IMR-90 (cell line): Measurements from ENCODE around the gene CRAMP1. TPM values are rescaled to one million over a fixed set of nuclear protein-coding genes. Genes with fewer than 3 reads are reported as not detected.

ENCODE experiments used
- ATAC-seq: fragments of 200-7000 bp; cut with Tn5 transposase; 2 replicates; pipeline ENCODE4 v1.9.1; 2020; ENCODE audit warnings: low read depth, mild to moderate bottlenecking, moderate library complexity
- BruUV-seq: library from RNA; stranded (reverse); fragments of 400-500 nt; replicated peaks from 2 replicates; lab custom pipeline; 2021; lab: Mats Ljungman, UMichigan
- CTCF ChIA-PET: fragments of 300-600 bp; formaldehyde crosslinking; extraction: SDS; loops from one replicate; lab custom pipeline; 2021; ENCODE audit warnings: antibody characterized with exemption; lab: Yijun Ruan, JAX
- POLR2A ChIA-PET: fragments of 300-600 bp; sonication (Branson Sonifier 250); formaldehyde crosslinking; loops from one replicate; lab custom pipeline; 2022; ENCODE audit warnings: antibody characterized with exemption; ENCODE audit not compliant: unreplicated experiment; lab: Charles Lee
- DNase-seq: peaks from one replicate; pipeline ENCODE4 v3.0.0; 2013
- H2AFZ ChIP-seq: replicated peaks from 2 replicates; pipeline ENCODE3; 2013; ENCODE audit warnings: low read length, mild to moderate bottlenecking; ENCODE audit not compliant: poor library complexity
- H2AK5ac ChIP-seq: 2 replicates; pipeline ENCODE4 v1.6.1; 2013; ENCODE audit warnings: low read depth, low read length, inconsistent platforms
- H2AK9ac ChIP-seq: replicated peaks from 2 replicates; pipeline ENCODE3; 2013; ENCODE audit warnings: mild to moderate bottlenecking, low read depth, low read length, moderate library complexity; ENCODE audit not compliant: poor library complexity
- H2BK120ac ChIP-seq: 2 replicates; pipeline ENCODE4 v1.6.1; 2013; ENCODE audit warnings: low read depth, low read length, inconsistent platforms
- H2BK15ac ChIP-seq: 3 replicates; pipeline ENCODE4 v1.6.1; 2013; ENCODE audit warnings: low read depth, low read length, inconsistent platforms
- H2BK20ac ChIP-seq: 2 replicates; pipeline ENCODE4 v1.6.1; 2013; ENCODE audit warnings: low read depth, mild to moderate bottlenecking, inconsistent platforms, low read length, moderate library complexity
- H2BK5ac ChIP-seq: 2 replicates; pipeline ENCODE4 v1.6.1; 2013; ENCODE audit warnings: mild to moderate bottlenecking, low read depth, low read length, inconsistent platforms; ENCODE audit not compliant: poor library complexity, severe bottlenecking
- H3K14ac ChIP-seq: replicated peaks from 2 replicates; pipeline ENCODE4 v1.6.1; 2013; ENCODE audit warnings: low read depth, low read length, inconsistent platforms
- H3K18ac ChIP-seq: 2 replicates; pipeline ENCODE4 v1.6.1; 2013; ENCODE audit warnings: low read depth, low read length, control low read depth
- H3K23ac ChIP-seq: 2 replicates; pipeline ENCODE4 v1.6.1; 2013; ENCODE audit warnings: low read depth, low read length, inconsistent platforms
- H3K27ac ChIP-seq: 2 replicates; pipeline ENCODE4 v1.5.1; 2013; ENCODE audit warnings: mild to moderate bottlenecking, control low read depth, low read length; ENCODE audit not compliant: insufficient read depth
- H3K27me3 ChIP-seq: 2 replicates; pipeline ENCODE4 v1.6.1; 2013; ENCODE audit warnings: low read length; ENCODE audit not compliant: control insufficient read depth, insufficient read depth
- H3K36me3 ChIP-seq: 2 replicates; pipeline ENCODE4 v1.6.1; 2013; ENCODE audit warnings: low read length, mixed read lengths; ENCODE audit not compliant: control insufficient read depth, insufficient read depth
- H3K4ac ChIP-seq: 2 replicates; pipeline ENCODE4 v1.6.1; 2013; ENCODE audit warnings: low read depth, low read length, inconsistent platforms
- H3K4me1 ChIP-seq: 2 replicates; pipeline ENCODE4 v1.6.1; 2013; ENCODE audit warnings: low read length, mixed read lengths; ENCODE audit not compliant: control insufficient read depth, insufficient read depth
- H3K4me2 ChIP-seq: 2 replicates; pipeline ENCODE4 v1.6.1; 2013; ENCODE audit warnings: low read depth, mild to moderate bottlenecking, control low read depth, low read length, moderate library complexity
- H3K4me3 ChIP-seq: 2 replicates; pipeline ENCODE4 v1.5.1; 2013; ENCODE audit warnings: low read depth, mild to moderate bottlenecking, control low read depth, low read length, moderate library complexity; ENCODE audit not compliant: insufficient read depth
- H3K56ac ChIP-seq: 2 replicates; pipeline ENCODE4 v1.6.1; 2013; ENCODE audit warnings: low read length, inconsistent platforms; ENCODE audit not compliant: insufficient read depth; ENCODE audit errors: extremely low read depth
- H3K79me1 ChIP-seq, 2 experiments: 2 replicates each; pipeline ENCODE4 v1.6.1; 2013; ENCODE audit warnings: low read length in 2 of 2, inconsistent platforms in 1 of 2, low read depth in 1 of 2
- H3K9ac ChIP-seq: 2 replicates; pipeline ENCODE4 v1.6.1; 2013; ENCODE audit warnings: low read depth, low read length, control low read depth
- H3K9me1 ChIP-seq: 2 replicates; pipeline ENCODE4 v1.6.1; 2013; ENCODE audit warnings: low read length, inconsistent platforms; ENCODE audit not compliant: insufficient read depth
- H3K9me3 ChIP-seq: 2 replicates; pipeline ENCODE4 v1.6.1; 2013; ENCODE audit warnings: low read length; ENCODE audit not compliant: control insufficient read depth, insufficient read depth
- H4K20me1 ChIP-seq: 2 replicates; pipeline ENCODE4 v1.6.1; 2013; ENCODE audit warnings: low read length, inconsistent platforms; ENCODE audit not compliant: insufficient read depth
- H4K5ac ChIP-seq: 2 replicates; pipeline ENCODE4 v1.6.1; 2013; ENCODE audit warnings: mild to moderate bottlenecking, low read depth, low read length, control low read depth
- H4K8ac ChIP-seq, 2 experiments: 2 replicates each; pipeline ENCODE4 v1.6.1; 2013; ENCODE audit warnings: low read depth in 2 of 2, low read length in 2 of 2, control low read depth in 1 of 2, inconsistent platforms in 1 of 2
- H4K91ac ChIP-seq: 2 replicates; pipeline ENCODE4 v1.6.1; 2013; ENCODE audit warnings: low read depth, low read length, inconsistent platforms; ENCODE audit not compliant: insufficient read depth
- RAD21 ChIP-seq: IDR thresholded peaks from 2 replicates; pipeline ENCODE4 v1.6.1; 2012; ENCODE audit warnings: low read length, improper control_type of control experiment
- WGBS, 2 experiments: methylation state at CpG; one replicate each; pipeline versions ENCODE4 v1.1.5 to v1.1.7; 2013; ENCODE audit warnings: missing lambda C conversion rate in 2 of 2; ENCODE audit not compliant: insufficient read length in 1 of 2; ENCODE audit errors: extremely low coverage in 2 of 2; 5-methylcytosine and 5-hydroxymethylcytosine counted together
- dilution Hi-C: fragments of 300-500 bp; cut with HindIII; formaldehyde crosslinking; loops from one replicate; pipeline ENCODE4 v1.14.3; 2018; ENCODE audit warnings: low sequenced_read_pairs; ENCODE audit not compliant: unreplicated experiment
- in situ Hi-C: fragments of 300-500 bp; cut with MboI; formaldehyde crosslinking; loops from 3 replicates; pipeline ENCODE4 v1.14.3; 2019; ENCODE audit warnings: low sequenced_read_pairs, inconsistent platforms, mixed read lengths
- intact Hi-C: fragments of 100-400 bp; cut with micrococcal nuclease; formaldehyde crosslinking; loops from 2 replicates; pipeline ENCODE4 v1.10.0; 2022
- polyA plus RNA-seq, 3 experiments: library from polyadenylated mRNA; depleted of rRNA; stranded (reverse); fragments of >200 nt; gene quantifications; 2 replicates each; pipeline ENCODE4 v1.2.3, GENCODE V29; 2012; ENCODE audit warnings: low replicate concordance in 1 of 3
- total RNA-seq: library from RNA; depleted of rRNA; stranded (reverse); fragments of >200 nt; gene quantifications from 2 replicates; pipeline ENCODE4 v1.2.3, GENCODE V29; 2012

CRAMP1 gene
- total and polyA plus RNA-seq, 2 of the 4 experiments (the other 2 are of a cell fraction): 3.2 to 12.0 TPM

DNA sequence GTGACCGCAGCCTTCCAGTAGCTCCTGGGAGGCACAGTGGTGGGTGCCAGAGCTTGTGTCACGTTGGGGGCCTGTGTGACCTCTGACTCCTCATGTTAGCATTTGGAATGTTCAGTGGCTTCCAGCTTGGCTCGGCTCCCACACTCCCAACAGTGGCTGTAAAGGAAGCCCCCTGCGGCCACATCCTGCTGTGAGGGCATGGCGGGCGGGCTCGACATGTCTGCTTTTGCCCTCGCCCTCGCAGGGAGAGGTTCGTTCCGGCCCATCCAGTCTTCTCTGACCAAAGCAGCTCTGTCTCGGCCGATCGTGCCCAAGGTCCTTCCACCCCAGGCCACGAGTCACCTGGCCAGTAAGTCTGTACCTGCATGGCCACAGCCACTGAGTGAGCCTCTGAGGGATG, 53.7 kb downstream of the CRAMP1 start:
- no peak for DNase-seq
- H3K23ac ChIP-seq: no peak overlapping the region
- BruUV-seq: no TSS peak

More for the DNA sequence above, 53.7 kb downstream of the CRAMP1 start:
- no peak overlapping the region for H2BK20ac ChIP-seq
- no peak overlapping the region for H4K91ac ChIP-seq
- no peaks in the 10 kb centered on the region; the same call in 1 of the 2 replicates for H3K9me1 ChIP-seq
- intact Hi-C loops: no loop called here
- dilution Hi-C loops: no loop called here
- no peak overlapping the region for H3K9ac ChIP-seq
- no peak for TF ChIP-seq RAD21
- H3K36me3 ChIP-seq: peaks cover 78% of the 10 kb centered on the region
- no peaks in the 10 kb centered on the region for H3K9me3 ChIP-seq
- H3K4ac ChIP-seq: no peak overlapping the region
- no peak overlapping the region for H3K27ac ChIP-seq
- H2AK9ac ChIP-seq: peak overlapping the region; percentile 29
- H2AFZ ChIP-seq: no peak overlapping the region
- no peak overlapping the region for H4K5ac ChIP-seq
- H2AK5ac ChIP-seq: no peak overlapping the region
- POLR2A ChIA-PET: no interaction called here
- H2BK120ac ChIP-seq: no peak overlapping the region
- H2BK5ac ChIP-seq: no peak overlapping the region
- H3K79me1 ChIP-seq: peaks cover 3 to 4% of the 10 kb centered on the region in 2 experiments; a peak in 2 of 4 replicates
- 89% methylated on average over 7 of the region's 15 CpGs; no CpG with 5 or more reads in 1 of the 2 experiments for WGBS, 2 experiments
- H4K20me1 ChIP-seq: no peaks in the 10 kb centered on the region; the same call in 1 of the 2 replicates
- no peak overlapping the region for H2BK15ac ChIP-seq
- H3K56ac ChIP-seq: no peak overlapping the region
- H3K4me3 ChIP-seq: no peak overlapping the region
- no peaks in the 10 kb centered on the region for H3K4me1 ChIP-seq
- in situ Hi-C loops: no loop called here
- CTCF ChIA-PET: no interaction called here
- ATAC-seq: no peak
- H4K8ac ChIP-seq: no peak overlapping the region
- no peak overlapping the region for H3K18ac ChIP-seq
- no peak overlapping the region for H3K4me2 ChIP-seq
- H3K27me3 ChIP-seq: no peaks in the 10 kb centered on the region
- H3K14ac ChIP-seq: no peak overlapping the region
